HepG2 (cell line): ENCODE measurements around the gene C1QTNF1. TPM values are rescaled to one million over a fixed set of nuclear protein-coding genes. Genes with fewer than 3 reads are reported as not detected.

ENCODE experiments used
- ATAC-seq: fragments of 200-7000 bp; cut with Tn5 transposase; 3 replicates; pipeline ENCODE4 v1.9.1; 2020; ENCODE audit warnings: mild to moderate bottlenecking, moderate library complexity
- BruUV-seq: library from RNA; stranded (reverse); fragments of 400-500 nt; replicated peaks from 2 replicates; lab custom pipeline; 2021; lab: Mats Ljungman, UMichigan
- CTCF ChIA-PET: fragments of 300-600 bp; formaldehyde crosslinking; extraction: SDS; loops from one replicate; lab custom pipeline; 2021; ENCODE audit warnings: low total read pairs, inconsistent platforms, low intra/inter-chr PET ratio; lab: Yijun Ruan, JAX
- POLR2A ChIA-PET: fragments of 350-600 bp; sonication (Branson Sonifier 250); formaldehyde crosslinking; loops from one replicate; lab custom pipeline; 2020; ENCODE audit warnings: antibody characterized with exemption, inconsistent platforms; lab: Yijun Ruan, JAX
- DNase-seq: peaks from one replicate; pipeline ENCODE4 v3.0.0-alpha.2; 2015; ENCODE audit warnings: low spot score
- FAIRE-seq: peaks from 3 replicates; lab custom pipeline; 2011; peaks lifted over from hg19 to GRCh38; lab: Jason Lieb, UNC
- H2AFZ ChIP-seq: one replicate; pipeline ENCODE4 v1.6.1; 2011; ENCODE audit warnings: low read length, inconsistent platforms
- H3K27ac ChIP-seq: fragments of 300-600 bp; 3 replicates; pipeline ENCODE4 v1.8.0; 2011; ENCODE audit warnings: mixed run types, mild to moderate bottlenecking, mixed read lengths, low read length, inconsistent platforms; ENCODE audit not compliant: insufficient read depth; ENCODE audit errors: extremely low read length
- H3K27me3 ChIP-seq, 2 experiments: fragments of 200-600 bp in 1 of 2; 2 replicates in 1 of 2; 3 replicates in 1 of 2; pipeline versions ENCODE4 v1.6.0 to v1.8.0; 2011; ENCODE audit warnings: low read length in 2 of 2, mild to moderate bottlenecking in 2 of 2, moderate library complexity in 2 of 2, inconsistent platforms in 1 of 2; ENCODE audit not compliant: insufficient read depth in 2 of 2, control insufficient read depth in 1 of 2
- H3K36me3 ChIP-seq, 2 experiments: fragments of 200-600 bp in 1 of 2; replicated peaks in 1 of 2; 2 replicates in 1 of 2; 3 replicates in 1 of 2; pipeline versions ENCODE4 v1.5.1 to v1.8.0; 2011; ENCODE audit warnings: low read length in 2 of 2, inconsistent platforms in 1 of 2; ENCODE audit not compliant: insufficient read depth in 2 of 2, control insufficient read depth in 1 of 2
- H3K4me1 ChIP-seq: 2 replicates; pipeline ENCODE4 v1.5.1; 2012; ENCODE audit warnings: low read length, inconsistent platforms; ENCODE audit not compliant: insufficient read depth
- H3K4me2 ChIP-seq: 2 replicates; pipeline ENCODE4 v1.6.0; 2011; ENCODE audit warnings: low read depth, low read length, inconsistent platforms
- H3K4me3 ChIP-seq, 3 experiments: fragments of 200-600 bp in 1 of 3; sonication (generic), shearing (Covaris generic) in 1 of 3; replicated peaks in 1 of 3; 2 replicates each; pipeline ENCODE4 v1.5.1; 2011 to 2016; ENCODE audit warnings: low read length in 3 of 3, inconsistent platforms in 2 of 3, low read depth in 2 of 3, mild to moderate bottlenecking in 2 of 3, control low read depth in 1 of 3, mixed read lengths in 1 of 3; ENCODE audit not compliant: insufficient read depth in 1 of 3
- H3K79me2 ChIP-seq: one replicate; pipeline ENCODE4 v1.6.1; 2011; ENCODE audit warnings: low read length, inconsistent platforms; ENCODE audit not compliant: insufficient read depth
- H3K9ac ChIP-seq: 2 replicates; pipeline ENCODE4 v1.6.0; 2011; ENCODE audit warnings: mild to moderate bottlenecking, low read depth, low read length, inconsistent platforms; ENCODE audit not compliant: insufficient read depth
- H3K9me3 ChIP-seq: 2 replicates; pipeline ENCODE4 v1.5.1; 2012; ENCODE audit warnings: mild to moderate bottlenecking, low read length
- H4K20me1 ChIP-seq: 2 replicates; pipeline ENCODE4 v1.6.0; 2011; ENCODE audit warnings: inconsistent platforms, mild to moderate bottlenecking, low read length, moderate library complexity; ENCODE audit not compliant: insufficient read depth
- EZH2 ChIP-seq: conservative IDR thresholded peaks from 2 replicates; pipeline ENCODE4 v1.6.1; 2012; ENCODE audit warnings: mild to moderate bottlenecking, low read depth, low read length, moderate library complexity
- PCBP1 ChIP-seq: fragments of 200-400 bp; formaldehyde crosslinking; IDR thresholded peaks from 2 replicates; pipeline ENCODE4 v1.6.1; 2017; ENCODE audit warnings: mild to moderate bottlenecking, low read depth, low read length, borderline replicate concordance
- TIGD3 ChIP-seq: sonication (generic); formaldehyde crosslinking; IDR thresholded peaks from 2 replicates; pipeline ENCODE4 v1.5.1; 2020; ENCODE audit warnings: mild to moderate bottlenecking, missing genetic modification reagents, borderline replicate concordance
- WGBS: methylation state at CpG from one replicate; pipeline ENCODE4 v1.1.6; 2017; ENCODE audit warnings: low lambda C conversion rate; 5-methylcytosine and 5-hydroxymethylcytosine counted together
- in situ Hi-C: cut with HindIII; loops from 2 replicates; pipeline ENCODE4 v1.10.0; 2017; ENCODE audit warnings: low pct_unique_long_range_greater_than_20kb; ENCODE audit not compliant: extremely low pct_ligation_motif_present
- intact Hi-C: fragments of 100-400 bp; cut with micrococcal nuclease; formaldehyde crosslinking; loops from one replicate; pipeline ENCODE4 v1.10.0; 2022; ENCODE audit not compliant: unreplicated experiment
- polyA plus RNA-seq, 8 experiments: library from polyadenylated mRNA; depleted of rRNA in 3 of 8; stranded (reverse) in 7 of 8; unstranded in 1 of 8; fragments of >200 nt; fragmentation: Illumina TruSeq in 4 of 8; extraction: Trizol in 4 of 8; gene quantifications; 2 replicates each; pipeline versions ENCODE4 v1.2.1 to v1.2.3, GENCODE V29; 2011 to 2016; ENCODE audit warnings: low read depth in 4 of 8, missing spikeins in 1 of 8, mixed read lengths in 1 of 8; ENCODE audit not compliant: insufficient read depth in 1 of 8
- total RNA-seq, 5 experiments: library from RNA; depleted of rRNA; stranded (reverse); fragments of >200 nt; fragmentation: Illumina TruSeq; extraction: Trizol; gene quantifications; 2 replicates each; pipeline ENCODE4 v1.2.3, GENCODE V29; 2016; ENCODE audit warnings: low read depth in 1 of 5

Gene C1QTNF1
- total and polyA plus RNA-seq, 2 of the 13 experiments (the other 11 are each of a cell fraction or from before 2014, with no cell fraction given), result 0.18 to 0.86 TPM

DNA sequence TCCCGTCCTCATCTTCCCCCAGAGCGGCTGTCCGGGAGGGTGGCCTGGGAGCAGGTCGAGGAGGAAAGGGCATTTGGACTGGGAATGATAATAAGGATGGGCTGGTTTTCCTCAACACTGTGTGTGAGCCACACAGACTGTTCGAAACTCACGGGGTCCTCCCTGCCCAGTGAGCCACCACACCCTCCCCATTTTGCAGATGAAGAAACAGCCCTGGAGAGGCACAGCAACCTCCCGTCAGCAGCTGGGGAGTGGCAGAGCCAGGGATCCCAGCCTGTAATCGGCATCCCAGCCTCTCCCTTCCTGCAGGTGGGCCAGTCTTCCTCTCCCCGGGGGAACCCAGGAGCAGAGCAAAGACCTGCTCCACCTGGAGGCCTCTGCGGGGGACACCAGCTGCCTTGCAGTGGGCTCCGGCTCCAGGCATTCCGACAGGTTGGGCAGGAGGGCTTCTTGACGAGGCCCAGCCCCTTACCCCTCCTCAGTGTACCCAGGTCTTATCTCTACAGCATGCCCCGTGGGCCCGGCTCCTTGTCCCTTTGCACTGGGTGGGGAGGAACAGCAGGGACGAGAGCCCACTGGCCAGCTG is 74.4 kb downstream of the C1QTNF1 start:
- CTCF ChIA-PET, result no interaction called here
- peaks cover 70 to 97% of the 10 kb centered on the region in 2 experiments for H3K27me3 ChIP-seq
- intact Hi-C loops, result no loop called here

More for the DNA sequence above, 74.4 kb downstream of the C1QTNF1 start:
- Histone ChIP-seq H3K4me2 (no peak overlapping the region), H3K9me3 (no peaks in the 10 kb centered on the region), H3K9ac (no peak overlapping the region), H3K36me3 (no peaks in the 10 kb centered on the region), H3K4me1 (no peaks in the 10 kb centered on the region), H2AFZ (no peak overlapping the region), H3K79me2 (no peaks in the 10 kb centered on the region), H3K4me3 (no peak overlapping the region), H3K27ac (no peak overlapping the region), H4K20me1 (peaks cover 14% of the 10 kb centered on the region; the same call in 1 of the 2 replicates)
- FAIRE-seq (no peak), DNase-seq (no peak), ATAC-seq (peak; percentile 42)
- 6% methylated on average over 15 of the region's 16 CpGs for WGBS
- in situ Hi-C loops, result no loop called here
- POLR2A ChIA-PET, result no interaction called here
- TF ChIP-seq PCBP1 (0 out of 2 replicates have a peak, but pooled peaks have one; percentile 10), TIGD3 (CRISPR knock-in tag) (no peak), EZH2 (peak; percentile 70; the same call in 1 of the 2 replicates)
- BruUV-seq, result no TSS peak

Other genes with a start within 250 kb of the C1QTNF1 start
- gene CYTH1, start 241.9 kb upstream of the C1QTNF1 start, total RNA-seq (2016; rRNA removed; fragmentation: Illumina TruSeq; extraction: Trizol), result 20.1 and 21.3 TPM in 2 replicates
- gene CYTH1, start 241.9 kb upstream of the C1QTNF1 start, polyA plus RNA-seq (2011; rRNA removed), result 48.9 and 66.5 TPM in 2 replicates
- 29.6 and 30.7 TPM in 2 replicates for gene USP36, start 183.4 kb upstream of the C1QTNF1 start, total RNA-seq (2016; rRNA removed; fragmentation: Illumina TruSeq; extraction: Trizol)
- gene USP36, start 183.4 kb upstream of the C1QTNF1 start, polyA plus RNA-seq (2011; rRNA removed), result 45.9 and 49.4 TPM in 2 replicates
- not detected in 2 replicates for gene CEP295NL, start 121.0 kb upstream of the C1QTNF1 start, total RNA-seq (2016; rRNA removed; fragmentation: Illumina TruSeq; extraction: Trizol)
- gene CEP295NL, start 121.0 kb upstream of the C1QTNF1 start, polyA plus RNA-seq (2011; rRNA removed), result not detected in 2 replicates
- 2.2 and 3.8 TPM in 2 replicates for gene TIMP2, start 98.8 kb upstream of the C1QTNF1 start, total RNA-seq (2016; rRNA removed; fragmentation: Illumina TruSeq; extraction: Trizol)
- gene TIMP2, start 98.8 kb upstream of the C1QTNF1 start, polyA plus RNA-seq (2011; rRNA removed), result 8.5 and 11.7 TPM in 2 replicates
- 116 and 332 TPM in 2 replicates for gene LGALS3BP, start 44.2 kb upstream of the C1QTNF1 start, total RNA-seq (2016; rRNA removed; fragmentation: Illumina TruSeq; extraction: Trizol)
- gene LGALS3BP, start 44.2 kb upstream of the C1QTNF1 start, polyA plus RNA-seq (2011; rRNA removed), result 137 and 185 TPM in 2 replicates
- 24.9 and 34.1 TPM in 2 replicates for gene CANT1, start 14.4 kb upstream of the C1QTNF1 start, total RNA-seq (2016; rRNA removed; fragmentation: Illumina TruSeq; extraction: Trizol)
- gene CANT1, start 14.4 kb upstream of the C1QTNF1 start, polyA plus RNA-seq (2011; rRNA removed), result 42.1 and 42.6 TPM in 2 replicates
- gene ENGASE, start 50.7 kb downstream of the C1QTNF1 start, total RNA-seq (2016; rRNA removed; fragmentation: Illumina TruSeq; extraction: Trizol), result 2.8 and 10.6 TPM in 2 replicates
- gene ENGASE, start 50.7 kb downstream of the C1QTNF1 start, polyA plus RNA-seq (2011; rRNA removed), result 18.1 and 30.3 TPM in 2 replicates